ENCODE data around the gene KCTD11. TPM values are rescaled to one million over a fixed set of nuclear protein-coding genes. Genes with fewer than 3 reads are reported as not detected.

The KCTD11 gene
- total RNA-seq, 2 donors from 2014 or later: 3.6 to 10.1 TPM

- peak overlapping the region in 1 of 2 donors; percentile 39 for H3K27ac Mint-ChIP-seq
- peaks cover 11 to 18% of the 10 kb centered on the region in 2 donors for H3K36me3 Mint-ChIP-seq
- DNase-seq (ENCODE audit: low spot score in 2 of 2) (no peak), ATAC-seq (no peak)
- H3K9me3 Mint-ChIP-seq: no peaks in the 10 kb centered on the region
Observed at GRCh38 chr17:7317161-7317803, 34.7 kb upstream of the KCTD11 start.

- peak overlapping the region in 1 of 2 donors; percentile 52 for H3K27ac Mint-ChIP-seq
- DNase-seq (ENCODE audit: low spot score in 2 of 2): no peak
- no peak for ATAC-seq
- peaks cover 5 to 18% of the 10 kb centered on the region in 2 donors for H3K36me3 Mint-ChIP-seq
- no peaks in the 10 kb centered on the region for H3K9me3 Mint-ChIP-seq
Observed at GRCh38 chr17:7318121-7318860, 33.7 kb upstream of the KCTD11 start.

GRCh38 chr17:7321466-7321865 lies 30.5 kb upstream of the KCTD11 start:
- H3K27ac Mint-ChIP-seq: peak overlapping the region in 1 of 2 donors; percentile 25
- DNase-seq (ENCODE audit: low spot score in 2 of 2): no peak
- ATAC-seq: no peak
- H3K36me3 Mint-ChIP-seq: peaks cover 2 to 5% of the 10 kb centered on the region in 2 donors
- no peaks in the 10 kb centered on the region for H3K9me3 Mint-ChIP-seq

GRCh38 chr17:7322520-7323194 lies 29.3 kb upstream of the KCTD11 start:
- H3K36me3 Mint-ChIP-seq: peaks cover 0 to 5% of the 10 kb centered on the region in 2 donors
- ATAC-seq: no peak
- DNase-seq (ENCODE audit: low spot score in 2 of 2): no peak
- H3K9me3 Mint-ChIP-seq: no peaks in the 10 kb centered on the region
- H3K27ac Mint-ChIP-seq: peak overlapping the region; percentile 36 to 56

GRCh38 chr17:7323731-7324437 lies 28.1 kb upstream of the KCTD11 start:
- no peak overlapping the region for H3K27ac Mint-ChIP-seq
- H3K36me3 Mint-ChIP-seq: peaks cover 0 to under 1% of the 10 kb centered on the region in 2 donors
- no peaks in the 10 kb centered on the region for H3K9me3 Mint-ChIP-seq

GRCh38 chr17:7324438-7324779 lies 27.6 kb upstream of the KCTD11 start:
- DNase-seq (ENCODE audit: low spot score in 2 of 2) (no peak), ATAC-seq (no peak)
- Mint-ChIP-seq H3K27ac (no peak overlapping the region), H3K9me3 (no peaks in the 10 kb centered on the region), H3K36me3 (no peaks in the 10 kb centered on the region)

More at GRCh38 chr17:7323731-7324437, 28.1 kb upstream of the KCTD11 start:
- DNase-seq (ENCODE audit: low spot score in 2 of 2) (peak; percentile 73 to 84), ATAC-seq (peak; percentile 62 to 64)

GRCh38 chr17:7325031-7325528 lies 26.9 kb upstream of the KCTD11 start:
- no peak for ATAC-seq
- Mint-ChIP-seq H3K27ac (peak overlapping the region in 1 of 2 donors; percentile 72), H3K36me3 (no peaks in the 10 kb centered on the region), H3K9me3 (no peaks in the 10 kb centered on the region)
- no peak for DNase-seq (ENCODE audit: low spot score in 2 of 2)

GRCh38 chr17:7326186-7326585 lies 25.8 kb upstream of the KCTD11 start:
- ATAC-seq (no peak), DNase-seq (ENCODE audit: low spot score in 2 of 2) (peak in 1 of 2 donors; percentile 53)
- Mint-ChIP-seq H3K27ac (peak overlapping the region in 1 of 2 donors; percentile 50), H3K9me3 (no peaks in the 10 kb centered on the region), H3K36me3 (no peaks in the 10 kb centered on the region)

GRCh38 chr17:7327056-7327455 lies 24.9 kb upstream of the KCTD11 start:
- DNase-seq (ENCODE audit: low spot score in 2 of 2) (no peak), ATAC-seq (no peak)
- no peaks in the 10 kb centered on the region for H3K9me3 Mint-ChIP-seq
- H3K27ac Mint-ChIP-seq: no peak overlapping the region
- no peaks in the 10 kb centered on the region for H3K36me3 Mint-ChIP-seq

- peak overlapping the region in 1 of 2 donors; percentile 88 for H3K27ac Mint-ChIP-seq
- no peak for ATAC-seq
- peak in 1 of 2 donors; percentile 56 for DNase-seq (ENCODE audit: low spot score in 2 of 2)
- no peaks in the 10 kb centered on the region for H3K9me3 Mint-ChIP-seq
- H3K36me3 Mint-ChIP-seq: no peaks in the 10 kb centered on the region
Observed at GRCh38 chr17:7327501-7327900, 24.5 kb upstream of the KCTD11 start.

- Mint-ChIP-seq H3K27ac (peak overlapping the region; percentile 88 to 96), H3K36me3 (no peaks in the 10 kb centered on the region), H3K9me3 (no peaks in the 10 kb centered on the region)
- no peak for DNase-seq (ENCODE audit: low spot score in 2 of 2)
- ATAC-seq: no peak
Observed at GRCh38 chr17:7328009-7328408, 24.0 kb upstream of the KCTD11 start.

GRCh38 chr17:7328840-7329373 lies 23.1 kb upstream of the KCTD11 start, which contains the start of gene NEURL4:
Gene NEURL4 (minus strand): TSS chr17:7329335. CDS start chr17:7329312, 23 bp downstream.
- H3K36me3 Mint-ChIP-seq: no peaks in the 10 kb centered on the region
- peak within 1 kb of the TSS; percentile 88 to 96 for H3K27ac Mint-ChIP-seq
- DNase-seq (ENCODE audit: low spot score in 2 of 2) (peak in 1 of 2 donors; percentile 74), ATAC-seq (peak; percentile 12 to 15)
- no peaks in the 10 kb centered on the region for H3K9me3 Mint-ChIP-seq

GRCh38 chr17:7329374-7329996 lies 22.5 kb upstream of the KCTD11 start:
- Mint-ChIP-seq H3K27ac (peak overlapping the region; percentile 88), H3K9me3 (no peaks in the 10 kb centered on the region), H3K36me3 (no peaks in the 10 kb centered on the region)
- DNase-seq (ENCODE audit: low spot score in 2 of 2) (peak; percentile 94 to 95), ATAC-seq (peak; percentile 63 to 76)

GRCh38 chr17:7329997-7330637 lies 21.8 kb upstream of the KCTD11 start:
- ATAC-seq (peak; percentile 82 to 84), DNase-seq (ENCODE audit: low spot score in 2 of 2) (peak; percentile 80 to 89)
- no peaks in the 10 kb centered on the region for H3K36me3 Mint-ChIP-seq
- H3K27ac Mint-ChIP-seq: peak overlapping the region; percentile 88
- H3K9me3 Mint-ChIP-seq: no peaks in the 10 kb centered on the region

GRCh38 chr17:7330638-7331015 lies 21.3 kb upstream of the KCTD11 start:
- Mint-ChIP-seq H3K9me3 (no peaks in the 10 kb centered on the region), H3K27ac (peak overlapping the region; percentile 48 to 88), H3K36me3 (no peaks in the 10 kb centered on the region)
- ATAC-seq (no peak), DNase-seq (ENCODE audit: low spot score in 2 of 2) (no peak)
